Measurements from ENCODE around the gene ARID3A. TPM values are rescaled to one million over a fixed set of nuclear protein-coding genes. Genes with fewer than 3 reads are reported as not detected.

Gene ARID3A
- polyA plus RNA-seq, 2 donors: 1.3 to 5.2 TPM

- Histone ChIP-seq H3K4me3 (ENCODE audit: low read depth in 1 of 2, low read length in 2 of 2) (no peak overlapping the region), H3K4me1 (ENCODE audit: control insufficient read depth in 2 of 2, insufficient read depth in 2 of 2, low read length in 1 of 2) (peaks cover 0 to 20% of the 10 kb centered on the region in 2 donors), H3K27me3 (ENCODE audit: control insufficient read depth in 1 of 2, insufficient read depth in 2 of 2, low read length in 2 of 2) (no peaks in the 10 kb centered on the region), H3K9me3 (ENCODE audit: control insufficient read depth in 2 of 2, insufficient read depth in 1 of 2, low read depth in 1 of 2, low read length in 1 of 2) (no peaks in the 10 kb centered on the region), H3K27ac (ENCODE audit: low read depth in 2 of 2, low read length in 1 of 2) (peak overlapping the region; percentile 28 to 38), H3K36me3 (ENCODE audit: control insufficient read depth in 2 of 2, insufficient read depth in 2 of 2, low read length in 1 of 2) (peaks cover 0 to 2% of the 10 kb centered on the region in 2 donors)
- 16 to 29% methylated on average over 31 of the region's 31 CpGs for WGBS, 2 donors
These were observed 9.1 kb downstream of the ARID3A start for GRCh38 chr19:934865-935479.

- H3K4me3 ChIP-seq (ENCODE audit: low read depth in 1 of 2, low read length in 2 of 2): no peak overlapping the region
- WGBS, 2 donors: 96 to 97% methylated on average over 10 of the region's 10 CpGs
- H3K36me3 ChIP-seq (ENCODE audit: control insufficient read depth in 2 of 2, insufficient read depth in 2 of 2, low read length in 1 of 2): peaks cover 0 to 2% of the 10 kb centered on the region in 2 donors
- H3K27ac ChIP-seq (ENCODE audit: low read depth in 2 of 2, low read length in 1 of 2): no peak overlapping the region
- H3K9me3 ChIP-seq (ENCODE audit: control insufficient read depth in 2 of 2, insufficient read depth in 1 of 2, low read depth in 1 of 2, low read length in 1 of 2): no peaks in the 10 kb centered on the region
- H3K27me3 ChIP-seq (ENCODE audit: control insufficient read depth in 1 of 2, insufficient read depth in 2 of 2, low read length in 2 of 2): no peaks in the 10 kb centered on the region
- peaks cover 2 to 25% of the 10 kb centered on the region in 2 donors for H3K4me1 ChIP-seq (ENCODE audit: control insufficient read depth in 2 of 2, insufficient read depth in 2 of 2, low read length in 1 of 2)
These were observed 10.3 kb downstream of the ARID3A start for GRCh38 chr19:936175-936546.

- no peak overlapping the region for H3K4me3 ChIP-seq (ENCODE audit: low read depth in 1 of 2, low read length in 2 of 2)
- no peak overlapping the region for H3K27ac ChIP-seq (ENCODE audit: low read depth in 2 of 2, low read length in 1 of 2)
- peaks cover 0 to 2% of the 10 kb centered on the region in 2 donors for H3K36me3 ChIP-seq (ENCODE audit: control insufficient read depth in 2 of 2, insufficient read depth in 2 of 2, low read length in 1 of 2)
- H3K9me3 ChIP-seq (ENCODE audit: control insufficient read depth in 2 of 2, insufficient read depth in 1 of 2, low read depth in 1 of 2, low read length in 1 of 2): no peaks in the 10 kb centered on the region
- 85 to 88% methylated on average over 16 of the region's 16 CpGs for WGBS, 2 donors
- H3K27me3 ChIP-seq (ENCODE audit: control insufficient read depth in 1 of 2, insufficient read depth in 2 of 2, low read length in 2 of 2): no peaks in the 10 kb centered on the region
- H3K4me1 ChIP-seq (ENCODE audit: control insufficient read depth in 2 of 2, insufficient read depth in 2 of 2, low read length in 1 of 2): peaks cover 2 to 24% of the 10 kb centered on the region in 2 donors
These were observed 11.4 kb downstream of the ARID3A start for GRCh38 chr19:937259-937694.

- Histone ChIP-seq H3K27me3 (ENCODE audit: control insufficient read depth in 1 of 2, insufficient read depth in 2 of 2, low read length in 2 of 2) (no peaks in the 10 kb centered on the region), H3K9me3 (ENCODE audit: control insufficient read depth in 2 of 2, insufficient read depth in 1 of 2, low read depth in 1 of 2, low read length in 1 of 2) (no peaks in the 10 kb centered on the region), H3K4me3 (ENCODE audit: low read depth in 1 of 2, low read length in 2 of 2) (no peak overlapping the region), H3K4me1 (ENCODE audit: control insufficient read depth in 2 of 2, insufficient read depth in 2 of 2, low read length in 1 of 2) (peaks cover 2 to 14% of the 10 kb centered on the region in 2 donors), H3K36me3 (ENCODE audit: control insufficient read depth in 2 of 2, insufficient read depth in 2 of 2, low read length in 1 of 2) (peaks cover 0 to 6% of the 10 kb centered on the region in 2 donors), H3K27ac (ENCODE audit: low read depth in 2 of 2, low read length in 1 of 2) (no peak overlapping the region)
- WGBS, 2 donors: 85 to 90% methylated on average over 23 of the region's 23 CpGs
These were observed 12.5 kb downstream of the ARID3A start for GRCh38 chr19:938233-938923.

- Histone ChIP-seq H3K4me3 (ENCODE audit: low read depth in 1 of 2, low read length in 2 of 2) (no peak overlapping the region), H3K27ac (ENCODE audit: low read depth in 2 of 2, low read length in 1 of 2) (no peak overlapping the region), H3K4me1 (ENCODE audit: control insufficient read depth in 2 of 2, insufficient read depth in 2 of 2, low read length in 1 of 2) (peaks cover 2 to 13% of the 10 kb centered on the region in 2 donors), H3K36me3 (ENCODE audit: control insufficient read depth in 2 of 2, insufficient read depth in 2 of 2, low read length in 1 of 2) (peaks cover 0 to 6% of the 10 kb centered on the region in 2 donors), H3K27me3 (ENCODE audit: control insufficient read depth in 1 of 2, insufficient read depth in 2 of 2, low read length in 2 of 2) (no peaks in the 10 kb centered on the region), H3K9me3 (ENCODE audit: control insufficient read depth in 2 of 2, insufficient read depth in 1 of 2, low read depth in 1 of 2, low read length in 1 of 2) (no peaks in the 10 kb centered on the region)
- 93% methylated on average over 22 of the region's 22 CpGs for WGBS, 2 donors
These were observed 13.6 kb downstream of the ARID3A start for GRCh38 chr19:939439-939838.

GRCh38 chr19:939922-940321 lies 14.1 kb downstream of the ARID3A start:
- 97 to 100% methylated on average over 7 of the region's 7 CpGs for WGBS, 2 donors
- Histone ChIP-seq H3K36me3 (ENCODE audit: control insufficient read depth in 2 of 2, insufficient read depth in 2 of 2, low read length in 1 of 2) (peaks cover 0 to 6% of the 10 kb centered on the region in 2 donors), H3K27ac (ENCODE audit: low read depth in 2 of 2, low read length in 1 of 2) (peak overlapping the region in 1 of 2 donors; percentile 81), H3K27me3 (ENCODE audit: control insufficient read depth in 1 of 2, insufficient read depth in 2 of 2, low read length in 2 of 2) (no peaks in the 10 kb centered on the region), H3K4me3 (ENCODE audit: low read depth in 1 of 2, low read length in 2 of 2) (no peak overlapping the region), H3K4me1 (ENCODE audit: control insufficient read depth in 2 of 2, insufficient read depth in 2 of 2, low read length in 1 of 2) (peaks cover 2 to 13% of the 10 kb centered on the region in 2 donors), H3K9me3 (ENCODE audit: control insufficient read depth in 2 of 2, insufficient read depth in 1 of 2, low read depth in 1 of 2, low read length in 1 of 2) (no peaks in the 10 kb centered on the region)

GRCh38 chr19:940591-941291 lies 14.9 kb downstream of the ARID3A start:
- peaks cover 0 to 6% of the 10 kb centered on the region in 2 donors for H3K36me3 ChIP-seq (ENCODE audit: control insufficient read depth in 2 of 2, insufficient read depth in 2 of 2, low read length in 1 of 2)
- WGBS, 2 donors: 14 to 16% methylated on average over 45 to 64 of the region's 64 CpGs
- no peaks in the 10 kb centered on the region for H3K27me3 ChIP-seq (ENCODE audit: control insufficient read depth in 1 of 2, insufficient read depth in 2 of 2, low read length in 2 of 2)
- H3K9me3 ChIP-seq (ENCODE audit: control insufficient read depth in 2 of 2, insufficient read depth in 1 of 2, low read depth in 1 of 2, low read length in 1 of 2): no peaks in the 10 kb centered on the region
- H3K4me3 ChIP-seq (ENCODE audit: low read depth in 1 of 2, low read length in 2 of 2): peak overlapping the region; percentile 37 to 46
- H3K27ac ChIP-seq (ENCODE audit: low read depth in 2 of 2, low read length in 1 of 2): peak overlapping the region; percentile 78 to 81
- H3K4me1 ChIP-seq (ENCODE audit: control insufficient read depth in 2 of 2, insufficient read depth in 2 of 2, low read length in 1 of 2): peaks cover 2 to 10% of the 10 kb centered on the region in 2 donors

- H3K4me1 ChIP-seq (ENCODE audit: control insufficient read depth in 2 of 2, insufficient read depth in 2 of 2, low read length in 1 of 2): peaks cover 2 to 10% of the 10 kb centered on the region in 2 donors
- no peaks in the 10 kb centered on the region for H3K9me3 ChIP-seq (ENCODE audit: control insufficient read depth in 2 of 2, insufficient read depth in 1 of 2, low read depth in 1 of 2, low read length in 1 of 2)
- peak overlapping the region; percentile 78 to 81 for H3K27ac ChIP-seq (ENCODE audit: low read depth in 2 of 2, low read length in 1 of 2)
- no peaks in the 10 kb centered on the region for H3K27me3 ChIP-seq (ENCODE audit: control insufficient read depth in 1 of 2, insufficient read depth in 2 of 2, low read length in 2 of 2)
- peaks cover 0 to 6% of the 10 kb centered on the region in 2 donors for H3K36me3 ChIP-seq (ENCODE audit: control insufficient read depth in 2 of 2, insufficient read depth in 2 of 2, low read length in 1 of 2)
- WGBS, 2 donors: 44 to 60% methylated on average over 33 to 45 of the region's 45 CpGs
- H3K4me3 ChIP-seq (ENCODE audit: low read depth in 1 of 2, low read length in 2 of 2): peak overlapping the region; percentile 37 to 46
These were observed 15.7 kb downstream of the ARID3A start for GRCh38 chr19:941292-942132.

GRCh38 chr19:942133-942645 lies 16.4 kb downstream of the ARID3A start:
- H3K27me3 ChIP-seq (ENCODE audit: control insufficient read depth in 1 of 2, insufficient read depth in 2 of 2, low read length in 2 of 2): no peaks in the 10 kb centered on the region
- no peaks in the 10 kb centered on the region for H3K9me3 ChIP-seq (ENCODE audit: control insufficient read depth in 2 of 2, insufficient read depth in 1 of 2, low read depth in 1 of 2, low read length in 1 of 2)
- no peak overlapping the region for H3K4me3 ChIP-seq (ENCODE audit: low read depth in 1 of 2, low read length in 2 of 2)
- H3K27ac ChIP-seq (ENCODE audit: low read depth in 2 of 2, low read length in 1 of 2): no peak overlapping the region
- H3K4me1 ChIP-seq (ENCODE audit: control insufficient read depth in 2 of 2, insufficient read depth in 2 of 2, low read length in 1 of 2): peaks cover 2 to 10% of the 10 kb centered on the region in 2 donors
- H3K36me3 ChIP-seq (ENCODE audit: control insufficient read depth in 2 of 2, insufficient read depth in 2 of 2, low read length in 1 of 2): peaks cover 0 to 6% of the 10 kb centered on the region in 2 donors
- 88 to 92% methylated on average over 27 to 32 of the region's 32 CpGs for WGBS, 2 donors

All from esophagus (tissue), 2 donors.